NOMO-1 (cell line): ENCODE data around the gene TADA1.

ENCODE experiments used
- DNase-seq, 2 experiments: peaks; one replicate each; lab custom pipeline; 2025; ENCODE audit not compliant: unreplicated experiment in 2 of 2; lab: John Stamatoyannopoulos, UW

The TADA1 gene

GRCh38 chr1:166875734-166876539 is at the start of gene TADA1:
Gene TADA1, minus strand, starts transcription at chr1:166876264. Its CDS starts 31 bp downstream, at chr1:166876233.
- peak; percentile 98 to 100 for DNase-seq

- peak; percentile 2 to 13 for DNase-seq
Observed at GRCh38 chr1:166924823-166925541, 48.9 kb upstream of the TADA1 start.

GRCh38 chr1:166920561-166921475 is 44.8 kb upstream of the TADA1 start:
- no peak for DNase-seq

- DNase-seq: no peak
Observed at GRCh38 chr1:166918956-166919316, 42.9 kb upstream of the TADA1 start.

- DNase-seq: no peak
Observed at GRCh38 chr1:166918088-166918955, 42.3 kb upstream of the TADA1 start.

GRCh38 chr1:166915941-166916340 is 39.9 kb upstream of the TADA1 start:
- no peak for DNase-seq

GRCh38 chr1:166915042-166915441 is 39.0 kb upstream of the TADA1 start:
- no peak for DNase-seq

GRCh38 chr1:166914111-166914510 is 38.0 kb upstream of the TADA1 start:
- no peak for DNase-seq

- no peak for DNase-seq
Observed at GRCh38 chr1:166911624-166912023, 35.6 kb upstream of the TADA1 start.

GRCh38 chr1:166910396-166910994 is 34.4 kb upstream of the TADA1 start:
- DNase-seq: peak; percentile 56 to 78

- DNase-seq: no peak
Observed at GRCh38 chr1:166908942-166909341, 32.9 kb upstream of the TADA1 start.

- DNase-seq: peak in 1 of 2 experiments; percentile 22
Observed at GRCh38 chr1:166907763-166908162, 31.7 kb upstream of the TADA1 start.

GRCh38 chr1:166907051-166907450 is 31.0 kb upstream of the TADA1 start:
- no peak for DNase-seq

- no peak for DNase-seq
Observed at GRCh38 chr1:166906647-166907046, 30.6 kb upstream of the TADA1 start.

GRCh38 chr1:166905900-166906299 is 29.8 kb upstream of the TADA1 start:
- no peak for DNase-seq

- no peak for DNase-seq
Observed at GRCh38 chr1:166905136-166905535, 29.1 kb upstream of the TADA1 start.

- DNase-seq: no peak
Observed at GRCh38 chr1:166903232-166903631, 27.2 kb upstream of the TADA1 start.

- DNase-seq: peak; percentile 83 to 96
Observed at GRCh38 chr1:166902279-166902678, 26.2 kb upstream of the TADA1 start.

GRCh38 chr1:166900987-166901386 is 24.9 kb upstream of the TADA1 start:
- no peak for DNase-seq

GRCh38 chr1:166899769-166900168 is 23.7 kb upstream of the TADA1 start:
- DNase-seq: no peak
